GM12865 (cell line): Measurements from ENCODE around the gene KRT17.
A peak's percentile ranks its signal among the peaks of the same experiment; 100 is the strongest.

Experiments used
- DNase-seq: peaks from one replicate; pipeline ENCODE4 v3.0.0; 2010; ENCODE audit warnings: low read depth
- H3K4me3 ChIP-seq: 2 replicates; pipeline ENCODE4 v1.5.1; 2011; ENCODE audit warnings: mild to moderate bottlenecking, low read depth, low read length, control low read depth
- TF ChIP-seq, protein P1 (sequence below): IDR thresholded peaks from 2 replicates; pipeline ENCODE4 v1.5.1; 2011; ENCODE audit warnings: low read length, control low read depth, low read depth, inconsistent platforms; ENCODE audit not compliant: insufficient read depth; ENCODE audit errors: missing control alignments

Gene KRT17

DNA sequence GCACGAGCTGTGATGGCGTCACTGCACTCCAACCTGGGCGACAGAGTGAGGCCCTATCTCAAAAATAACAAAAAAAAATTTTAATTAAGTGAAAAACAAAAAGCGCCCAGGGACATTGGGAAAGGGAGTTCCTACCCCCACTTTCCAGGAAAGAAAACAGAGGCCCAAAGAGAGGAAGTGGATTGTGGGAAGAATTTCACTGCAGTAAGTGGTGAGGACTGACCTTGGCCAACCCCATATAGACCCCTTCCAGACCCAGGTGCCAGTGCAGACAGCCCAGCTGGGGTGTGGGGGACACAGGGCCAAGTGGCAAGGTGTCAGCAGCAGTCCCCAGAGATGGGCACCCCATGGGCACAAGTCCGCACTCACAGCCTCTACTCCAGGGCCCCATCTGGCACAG lies 29.0 kb upstream of the KRT17 start:
- no peak for DNase-seq
- TF ChIP-seq, protein P1, sequence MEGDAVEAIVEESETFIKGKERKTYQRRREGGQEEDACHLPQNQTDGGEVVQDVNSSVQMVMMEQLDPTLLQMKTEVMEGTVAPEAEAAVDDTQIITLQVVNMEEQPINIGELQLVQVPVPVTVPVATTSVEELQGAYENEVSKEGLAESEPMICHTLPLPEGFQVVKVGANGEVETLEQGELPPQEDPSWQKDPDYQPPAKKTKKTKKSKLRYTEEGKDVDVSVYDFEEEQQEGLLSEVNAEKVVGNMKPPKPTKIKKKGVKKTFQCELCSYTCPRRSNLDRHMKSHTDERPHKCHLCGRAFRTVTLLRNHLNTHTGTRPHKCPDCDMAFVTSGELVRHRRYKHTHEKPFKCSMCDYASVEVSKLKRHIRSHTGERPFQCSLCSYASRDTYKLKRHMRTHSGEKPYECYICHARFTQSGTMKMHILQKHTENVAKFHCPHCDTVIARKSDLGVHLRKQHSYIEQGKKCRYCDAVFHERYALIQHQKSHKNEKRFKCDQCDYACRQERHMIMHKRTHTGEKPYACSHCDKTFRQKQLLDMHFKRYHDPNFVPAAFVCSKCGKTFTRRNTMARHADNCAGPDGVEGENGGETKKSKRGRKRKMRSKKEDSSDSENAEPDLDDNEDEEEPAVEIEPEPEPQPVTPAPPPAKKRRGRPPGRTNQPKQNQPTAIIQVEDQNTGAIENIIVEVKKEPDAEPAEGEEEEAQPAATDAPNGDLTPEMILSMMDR, result no peak
- H3K4me3 ChIP-seq, result no peak overlapping the region

DNA sequence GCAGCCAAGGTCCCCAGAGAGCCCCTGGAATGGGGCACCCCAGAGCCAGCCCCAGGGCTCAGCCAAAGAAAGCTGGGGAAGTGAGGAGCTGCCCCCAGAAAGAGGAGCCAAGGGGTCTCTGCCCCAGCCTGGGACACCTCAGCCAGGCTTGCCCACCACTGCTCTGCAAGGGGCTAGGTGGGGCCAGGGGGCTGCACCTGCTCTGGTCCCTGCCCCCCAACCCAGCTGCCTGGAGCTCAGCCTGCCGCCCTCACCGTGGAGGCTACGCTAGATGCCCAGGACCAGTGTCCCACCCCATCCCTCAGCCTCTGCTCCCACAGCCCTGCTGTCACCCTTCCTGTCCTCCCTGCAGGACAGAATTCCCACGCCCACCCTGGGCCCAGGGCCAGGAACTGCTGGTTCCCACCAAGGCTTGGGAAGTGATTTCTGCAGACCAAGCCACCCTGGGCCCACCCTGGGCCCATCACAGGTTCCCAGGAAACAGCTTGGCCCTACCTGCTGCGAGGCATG lies 28.1 kb upstream of the KRT17 start:
- no peak for DNase-seq
- TF ChIP-seq, protein P1, result no peak
- no peak overlapping the region for H3K4me3 ChIP-seq

DNA sequence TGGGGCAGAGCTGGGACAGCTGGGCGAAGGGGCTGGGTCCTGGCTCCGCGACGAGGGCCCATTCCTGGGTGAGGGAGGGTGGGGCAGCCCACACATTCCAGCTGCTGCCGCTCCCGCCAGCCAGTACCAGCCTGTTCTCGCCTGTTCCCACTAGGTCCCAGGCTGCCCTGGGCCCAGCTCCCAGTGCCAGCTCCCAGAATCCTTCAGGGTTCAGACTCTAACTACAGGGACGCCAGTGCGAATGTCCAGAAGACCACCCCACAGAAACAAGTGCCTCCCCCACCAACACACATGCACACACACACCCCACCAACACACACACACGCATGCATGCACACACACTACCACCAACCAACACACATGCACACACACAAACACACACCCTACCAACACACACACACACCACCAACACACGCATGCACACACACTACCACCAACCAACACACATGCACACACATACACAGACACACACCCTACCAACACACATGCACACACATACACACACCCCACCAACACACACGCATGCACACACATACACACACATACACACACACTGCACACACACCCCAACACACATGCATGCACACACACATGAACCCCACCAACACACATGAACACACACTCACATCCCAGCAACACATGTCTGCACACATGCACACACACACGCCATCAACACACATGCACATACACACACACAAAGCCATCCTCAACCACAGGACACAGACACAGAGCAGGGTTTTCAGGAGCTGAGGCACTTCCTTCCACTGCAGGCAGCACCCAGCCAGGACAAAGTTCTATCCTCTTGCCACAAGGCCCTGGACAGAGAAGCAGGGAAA lies 27.5 kb upstream of the KRT17 start:
- TF ChIP-seq, protein P1, result no peak
- DNase-seq, result no peak
- H3K4me3 ChIP-seq, result no peak overlapping the region

DNA sequence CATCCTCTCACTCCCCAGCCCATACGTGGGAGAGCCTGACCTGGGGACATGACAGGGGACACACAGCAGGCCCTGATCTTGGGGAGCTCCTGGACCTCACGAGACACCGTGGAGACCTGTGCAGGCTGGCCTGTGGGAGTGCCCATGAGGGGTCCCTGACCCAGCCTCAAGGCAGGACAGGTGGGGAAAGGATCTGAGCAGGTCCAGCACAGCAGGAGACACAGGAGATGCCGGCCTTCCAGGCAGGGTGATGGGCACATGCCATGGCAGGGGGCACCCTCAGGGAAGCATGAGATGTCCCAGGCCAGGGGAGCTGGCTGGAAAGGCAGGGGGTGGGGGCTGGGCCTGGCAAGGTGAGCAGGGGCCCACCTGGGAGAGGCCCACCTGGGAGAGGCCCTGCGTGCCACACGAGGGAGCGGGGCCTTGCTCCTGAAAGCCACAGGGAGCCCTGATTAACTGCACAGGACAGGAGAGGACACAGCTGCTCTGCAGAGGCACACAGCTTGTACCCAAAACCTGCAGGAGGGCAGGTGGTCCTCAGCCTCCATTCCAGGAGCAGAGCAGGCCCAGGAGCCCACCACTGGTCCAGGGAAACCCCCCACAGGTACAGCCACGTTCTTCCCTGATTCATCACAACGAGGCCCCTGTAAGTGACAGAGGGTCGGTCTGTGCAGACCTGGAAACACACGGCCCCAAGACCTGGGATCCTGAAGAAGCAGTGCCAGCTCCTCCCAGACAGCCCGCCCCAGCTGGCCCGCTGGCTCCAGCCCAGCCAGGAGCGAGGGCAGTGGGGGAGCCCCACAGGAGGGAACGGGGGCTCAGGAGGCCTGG lies 26.6 kb upstream of the KRT17 start:
- no peak overlapping the region for H3K4me3 ChIP-seq
- TF ChIP-seq, protein P1, result no peak
- no peak for DNase-seq

DNA sequence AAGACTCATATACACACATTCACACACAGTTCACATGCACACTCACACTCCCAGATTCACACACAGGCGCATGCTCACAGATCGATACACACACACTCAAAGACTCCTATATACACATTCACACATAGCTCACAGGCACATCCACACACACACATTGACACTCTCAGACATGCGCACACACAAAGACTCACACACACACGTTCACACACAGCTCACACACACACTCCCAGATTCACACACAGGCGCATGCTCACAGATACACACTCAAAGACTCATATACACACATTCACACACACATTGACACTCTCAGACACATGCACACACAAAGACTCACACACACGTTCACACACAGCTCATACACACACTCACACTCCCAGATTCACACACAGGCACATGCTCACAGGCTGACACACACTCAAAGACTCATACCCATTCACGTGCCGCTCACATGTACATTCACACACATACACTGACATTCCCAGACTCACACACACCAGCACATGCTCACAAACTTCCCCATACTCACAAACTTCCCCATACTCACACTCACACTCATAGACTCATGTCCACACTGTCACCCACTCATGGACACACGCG lies 25.6 kb upstream of the KRT17 start:
- TF ChIP-seq, protein P1, result no peak
- H3K4me3 ChIP-seq, result no peak overlapping the region
- no peak for DNase-seq

DNA sequence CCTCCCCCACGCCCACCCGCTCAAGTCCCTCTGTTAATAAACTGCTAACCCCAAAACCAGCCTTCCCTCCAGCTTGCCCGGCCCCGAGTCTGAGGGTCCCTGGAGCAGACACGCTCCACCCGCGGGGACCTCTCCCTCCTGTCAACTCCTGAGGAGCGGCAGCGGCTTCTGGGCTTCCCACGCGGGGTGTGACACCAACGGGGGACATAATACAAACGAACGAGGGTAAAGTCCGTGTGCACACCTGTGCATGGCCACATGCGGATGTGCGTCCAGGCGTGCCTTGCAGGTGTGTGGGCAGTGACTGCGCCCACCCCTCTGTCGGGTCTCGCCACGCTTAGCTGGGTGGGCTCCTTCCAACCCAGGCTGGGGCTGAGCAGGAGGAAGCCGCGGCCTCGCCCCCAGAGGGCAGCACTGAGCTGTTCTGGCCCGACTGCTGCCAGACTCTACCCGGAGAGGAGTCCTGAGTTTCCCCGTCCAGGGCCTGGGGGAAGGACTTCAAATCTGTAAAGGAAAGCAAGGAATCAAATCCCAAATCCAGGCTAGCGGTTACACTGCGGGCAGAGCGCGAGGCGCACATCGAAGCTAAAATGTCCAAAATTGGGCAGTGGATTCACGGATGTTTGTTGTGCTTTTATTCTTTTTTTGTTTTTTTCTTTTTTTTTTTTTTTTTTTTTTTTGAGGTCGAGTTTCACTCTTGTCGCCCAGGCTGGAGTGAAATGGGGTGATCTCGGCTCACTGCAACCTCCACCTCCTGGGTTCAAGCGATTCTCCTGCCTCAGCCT lies 24.2 kb upstream of the KRT17 start:
- peak; percentile 79 for DNase-seq
- H3K4me3 ChIP-seq, result no peak overlapping the region
- TF ChIP-seq, protein P1, result peak; percentile 96
